HG03571 (cell line): Measurements from ENCODE around the gene C5AR2.
"Not testable (repeated sequence)": the region's sequence is repeated elsewhere in the genome, so short reads cannot be mapped to it uniquely, and the experiment has no call there.

Experiments used
- ATAC-seq: cut with Tn5 transposase; IDR thresholded peaks from one replicate; pipeline ENCODE4 v1.9.1; 2021; ENCODE audit not compliant: unreplicated experiment

Gene C5AR2

DNA sequence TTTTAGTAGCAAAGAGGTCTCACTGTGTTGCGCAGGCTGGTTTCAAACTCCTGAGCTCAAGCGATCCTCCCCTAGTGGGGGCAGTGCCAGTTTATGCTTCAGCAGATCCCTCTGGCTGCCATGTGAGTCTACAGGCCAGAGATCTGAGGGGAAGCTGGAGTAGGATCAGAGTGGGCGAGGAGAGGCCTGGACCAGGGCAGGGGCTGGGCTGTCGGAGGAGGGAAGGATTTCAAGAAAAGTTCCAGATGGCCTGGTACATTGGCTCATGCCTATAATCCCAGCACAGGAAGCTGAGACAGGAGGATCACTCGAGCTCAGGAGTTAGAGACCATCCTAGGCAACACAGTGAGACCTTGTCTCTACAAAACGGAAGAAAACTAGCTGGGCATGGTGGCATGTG is 27.0 kb downstream of the C5AR2 start:
- no peak for ATAC-seq

DNA sequence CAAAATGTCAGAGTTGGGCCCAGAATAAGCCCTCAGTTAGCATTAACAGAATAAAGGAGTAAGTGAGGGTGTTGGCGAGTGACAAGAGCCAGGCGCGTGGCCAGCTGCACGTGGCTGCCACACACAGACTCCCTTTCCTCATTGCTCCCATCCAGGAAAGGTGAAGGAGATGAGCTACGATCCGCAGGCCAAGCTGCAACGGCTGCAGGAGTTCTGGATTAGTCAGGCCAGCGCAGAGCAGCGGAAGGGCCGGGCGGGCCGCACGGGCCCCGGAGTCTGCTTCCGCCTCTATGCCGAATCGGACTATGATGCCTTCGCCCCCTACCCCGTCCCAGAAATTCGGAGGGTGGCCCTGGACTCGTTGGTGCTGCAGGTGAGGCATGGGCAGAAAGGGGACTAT is 30.3 kb downstream of the C5AR2 start:
- ATAC-seq: no peak

DNA sequence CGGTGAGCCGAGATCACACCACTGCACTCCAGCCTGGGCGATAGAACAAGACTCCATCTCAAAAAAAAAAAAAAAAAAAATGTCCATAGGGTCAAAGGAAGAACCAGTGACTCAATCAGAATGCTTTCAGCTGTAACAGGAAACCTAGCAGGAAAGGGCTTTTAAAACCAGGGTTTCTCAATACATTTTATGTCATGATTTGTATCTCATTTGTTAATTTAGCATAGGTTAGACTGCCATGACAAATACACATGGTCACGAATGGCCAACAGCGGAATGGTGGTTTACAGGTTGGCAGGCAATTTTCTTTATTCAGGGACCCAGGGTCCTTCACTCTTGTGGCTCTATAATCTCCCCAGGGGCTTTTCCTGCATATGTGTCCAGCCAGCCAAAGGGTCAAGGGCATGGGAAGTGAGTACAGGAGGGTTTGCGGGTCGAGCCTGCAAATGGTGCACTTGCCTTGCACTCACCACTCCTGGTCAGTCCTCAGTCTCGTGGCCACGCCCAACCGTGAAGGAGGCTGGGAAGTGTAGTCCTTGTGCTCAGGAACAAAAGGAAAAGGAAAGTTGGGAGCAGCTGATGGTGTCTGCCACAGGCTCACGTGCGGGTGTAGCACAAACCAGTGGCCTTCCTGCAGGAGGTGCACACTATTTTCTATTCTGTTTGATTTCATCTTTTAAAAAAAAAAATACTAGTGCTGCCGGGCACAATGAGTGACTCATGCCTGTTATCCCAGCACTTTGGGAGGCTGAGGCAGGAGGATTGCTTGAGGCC is 32.0 kb downstream of the C5AR2 start:
- no peak for ATAC-seq

DNA sequence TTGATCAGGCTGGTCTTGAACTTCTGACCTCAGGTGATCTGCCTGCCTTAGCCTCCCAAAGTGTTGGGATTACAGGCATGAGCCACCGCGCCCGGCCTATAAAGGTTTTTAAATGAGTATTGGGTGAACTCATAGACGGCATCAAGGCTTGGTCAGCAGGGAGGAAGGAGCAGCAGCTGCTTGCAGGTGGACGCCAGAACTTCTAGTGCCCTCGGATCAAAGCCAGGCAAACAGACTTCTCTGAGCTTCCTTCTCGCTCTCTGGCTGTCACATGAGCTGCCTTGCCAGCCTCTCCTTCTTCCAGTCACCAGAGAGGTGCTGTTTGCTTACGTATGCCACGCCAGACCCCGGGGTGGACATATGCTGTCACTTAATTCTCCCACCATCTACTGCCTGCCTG is 33.5 kb downstream of the C5AR2 start:
- not testable (repeated sequence) for ATAC-seq

DNA sequence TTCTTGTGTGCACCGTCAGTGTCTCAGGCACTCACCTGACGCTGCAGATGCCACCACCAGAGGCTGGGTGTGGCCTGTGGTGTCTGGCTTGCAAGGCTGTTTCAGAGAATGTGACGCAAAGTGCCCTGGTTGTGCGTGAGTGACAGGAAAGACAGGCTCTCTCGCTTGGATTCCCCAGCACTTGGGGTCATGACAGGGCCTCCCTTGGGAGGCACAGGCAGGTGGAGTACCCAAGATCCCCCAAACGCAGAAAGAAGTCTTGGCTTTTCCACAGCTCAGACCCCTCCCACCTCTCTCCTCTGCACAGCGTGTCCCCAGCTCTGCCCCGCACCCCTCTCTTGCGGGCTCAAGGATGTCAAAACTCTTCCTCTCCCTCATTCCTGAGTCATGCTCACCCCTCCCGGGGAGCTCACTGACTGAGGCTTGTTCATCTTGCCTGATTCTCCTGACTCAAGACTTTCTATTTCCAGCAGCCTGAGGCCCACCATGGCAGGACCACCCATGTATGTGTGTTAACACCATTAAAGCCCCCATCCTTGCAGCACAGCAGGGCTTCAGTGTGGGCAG is 38.2 kb downstream of the C5AR2 start:
- ATAC-seq: no peak

DNA sequence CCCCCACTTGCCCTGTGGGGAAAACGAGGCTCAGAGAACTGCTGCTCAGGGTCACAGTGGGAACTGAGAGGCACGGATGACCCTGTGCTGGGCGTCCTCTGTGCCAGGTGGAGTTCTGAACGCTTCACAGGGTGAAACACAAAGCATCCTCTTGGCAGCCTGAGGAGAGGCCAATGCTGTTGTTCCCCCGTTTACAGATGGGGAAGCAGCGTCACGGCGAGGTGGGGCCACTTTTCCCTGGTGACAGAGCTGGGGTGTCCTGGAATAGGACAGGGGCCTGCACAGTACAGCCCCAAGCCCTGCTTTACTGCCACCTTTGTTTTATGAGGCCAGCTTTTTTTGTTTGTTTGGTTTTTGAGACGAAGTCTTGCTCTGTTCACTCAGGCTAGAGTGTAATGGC is 39.3 kb downstream of the C5AR2 start:
- no peak for ATAC-seq

DNA sequence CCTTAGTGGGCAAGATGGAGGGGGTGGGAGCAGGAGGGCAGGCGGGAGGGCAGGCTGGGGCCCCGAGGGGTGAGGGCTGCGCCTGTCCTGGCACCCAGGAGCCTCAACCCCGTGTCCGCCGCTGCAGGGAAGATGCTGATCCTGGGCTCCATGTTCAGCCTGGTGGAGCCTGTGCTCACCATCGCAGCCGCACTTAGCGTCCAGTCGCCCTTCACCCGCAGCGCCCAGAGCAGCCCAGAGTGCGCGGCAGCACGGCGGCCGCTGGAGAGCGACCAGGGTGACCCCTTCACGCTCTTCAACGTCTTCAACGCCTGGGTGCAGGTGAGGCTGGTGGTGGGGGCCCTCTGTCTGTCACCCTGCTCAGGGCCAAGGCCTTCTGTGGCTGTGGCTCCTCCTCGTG is 40.6 kb downstream of the C5AR2 start:
- no peak for ATAC-seq

DNA sequence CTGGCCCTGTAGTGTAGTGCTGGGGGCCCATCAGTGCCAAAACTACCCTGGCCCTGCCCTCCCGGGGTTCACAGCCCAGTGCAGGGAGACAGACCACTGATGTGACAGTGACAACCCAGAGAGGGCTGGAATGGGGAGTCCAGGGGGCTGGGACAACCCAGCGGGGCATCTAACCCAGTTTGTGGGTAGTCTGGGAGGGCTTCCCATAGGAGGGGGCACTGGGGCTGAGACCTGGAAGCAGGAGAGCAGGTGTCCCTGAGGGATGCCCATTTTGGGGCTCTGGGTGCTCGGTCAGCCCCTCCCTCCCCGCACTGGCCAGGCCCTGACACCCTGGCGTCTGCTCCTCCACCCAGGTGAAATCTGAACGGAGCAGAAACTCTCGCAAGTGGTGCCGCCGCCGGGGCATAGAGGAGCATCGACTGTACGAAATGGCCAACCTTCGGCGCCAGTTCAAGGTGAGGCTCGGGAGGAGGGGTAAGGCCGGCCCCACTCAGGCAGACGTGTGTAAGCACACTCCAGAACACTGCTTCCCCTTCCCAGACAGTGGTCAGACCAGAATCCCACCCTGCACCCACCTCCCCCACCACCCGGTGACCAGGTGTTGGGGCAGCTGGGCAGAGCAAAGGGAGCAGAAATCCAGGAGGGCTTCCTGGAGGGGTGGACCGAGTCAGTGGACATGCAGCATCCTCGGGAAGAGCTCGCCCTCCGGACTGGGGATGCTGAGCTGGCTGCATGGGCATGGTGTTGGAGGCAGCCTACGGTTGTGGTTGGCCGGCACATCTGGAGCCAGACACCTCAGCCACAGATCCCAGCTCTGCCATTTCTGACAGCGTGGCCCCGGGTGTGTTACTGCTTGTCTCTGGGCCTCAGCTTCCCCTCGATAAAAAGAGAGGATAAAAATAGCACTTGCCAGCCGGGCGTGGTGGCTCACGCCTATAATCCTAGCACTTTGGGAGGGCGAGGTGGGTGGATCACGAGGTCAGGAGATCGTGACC is 41.6 kb downstream of the C5AR2 start:
- ATAC-seq: no peak

DNA sequence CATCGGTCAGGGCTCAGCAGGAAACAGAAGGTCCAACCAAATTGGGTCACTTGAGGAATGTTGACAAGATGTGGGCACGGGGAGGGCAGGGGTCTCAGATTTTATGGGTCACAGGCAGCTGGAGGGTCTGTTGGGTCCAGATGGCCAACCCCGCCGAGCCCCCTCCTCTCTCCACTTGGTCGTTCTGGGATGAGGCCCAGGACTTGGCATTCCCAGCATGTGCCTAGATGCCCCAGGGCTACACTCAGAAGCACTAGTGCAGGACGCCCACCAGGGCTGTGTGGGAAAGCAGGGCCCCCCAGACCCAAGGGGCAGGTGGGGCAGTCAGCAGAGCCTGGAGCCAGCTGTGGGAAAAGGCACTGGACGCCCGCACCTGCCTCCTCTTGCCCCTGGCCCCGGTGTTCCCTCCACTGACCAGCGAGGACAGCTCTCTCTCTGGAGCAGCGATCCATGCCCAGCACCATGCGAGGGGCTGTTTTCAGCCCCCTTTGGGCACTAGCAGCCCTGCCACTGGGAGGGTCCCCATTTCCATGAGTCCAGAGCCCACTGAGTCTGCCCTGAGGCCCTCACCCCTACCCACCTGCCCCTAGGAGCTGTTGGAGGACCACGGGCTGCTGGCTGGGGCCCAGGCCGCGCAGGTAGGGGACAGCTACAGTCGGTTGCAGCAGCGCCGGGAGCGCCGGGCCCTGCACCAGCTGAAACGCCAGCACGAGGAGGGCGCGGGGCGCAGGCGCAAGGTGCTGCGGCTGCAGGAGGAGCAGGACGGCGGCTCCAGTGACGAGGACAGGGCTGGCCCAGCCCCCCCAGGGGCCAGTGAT is 43.1 kb downstream of the C5AR2 start:
- no peak for ATAC-seq

DNA sequence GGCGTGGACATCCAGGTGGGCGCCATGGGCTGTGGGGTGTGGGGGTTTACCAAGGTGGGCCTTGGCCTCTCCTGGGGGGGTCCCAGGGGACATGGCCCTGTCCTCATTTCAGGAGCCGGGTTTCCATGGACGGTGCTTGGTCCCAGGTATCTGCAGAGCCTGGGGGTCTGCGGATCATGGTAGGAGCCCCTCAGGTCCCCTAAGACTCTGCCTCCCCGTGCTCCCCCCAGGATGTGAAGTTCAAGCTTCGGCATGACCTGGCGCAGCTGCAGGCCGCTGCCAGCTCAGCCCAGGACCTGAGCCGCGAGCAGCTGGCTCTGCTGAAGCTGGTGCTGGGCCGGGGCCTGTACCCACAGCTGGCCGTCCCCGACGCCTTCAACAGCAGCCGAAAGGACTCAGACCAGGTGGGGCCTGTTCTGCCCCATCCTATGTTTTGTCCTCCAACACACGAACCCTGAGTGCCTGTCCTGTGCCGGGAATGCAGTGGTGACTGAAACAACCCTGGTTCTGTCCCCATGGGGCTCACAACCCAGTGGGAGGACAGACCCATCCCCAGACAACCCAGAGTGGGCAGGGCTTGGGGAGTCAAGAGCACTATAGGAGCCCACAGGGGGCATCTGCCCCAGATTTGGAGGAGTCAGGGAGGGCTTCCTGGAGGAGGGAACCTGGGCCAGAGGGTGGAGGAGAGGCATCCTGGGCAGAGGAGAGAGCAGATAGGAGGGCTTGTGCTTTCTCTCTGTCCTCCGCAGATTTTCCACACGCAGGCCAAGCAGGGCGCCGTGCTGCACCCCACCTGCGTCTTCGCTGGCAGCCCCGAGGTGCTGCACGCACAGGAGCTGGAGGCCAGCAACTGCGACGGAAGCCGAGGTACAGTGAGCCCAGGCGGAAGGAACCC is 44.0 kb downstream of the C5AR2 start:
- no peak for ATAC-seq

DNA sequence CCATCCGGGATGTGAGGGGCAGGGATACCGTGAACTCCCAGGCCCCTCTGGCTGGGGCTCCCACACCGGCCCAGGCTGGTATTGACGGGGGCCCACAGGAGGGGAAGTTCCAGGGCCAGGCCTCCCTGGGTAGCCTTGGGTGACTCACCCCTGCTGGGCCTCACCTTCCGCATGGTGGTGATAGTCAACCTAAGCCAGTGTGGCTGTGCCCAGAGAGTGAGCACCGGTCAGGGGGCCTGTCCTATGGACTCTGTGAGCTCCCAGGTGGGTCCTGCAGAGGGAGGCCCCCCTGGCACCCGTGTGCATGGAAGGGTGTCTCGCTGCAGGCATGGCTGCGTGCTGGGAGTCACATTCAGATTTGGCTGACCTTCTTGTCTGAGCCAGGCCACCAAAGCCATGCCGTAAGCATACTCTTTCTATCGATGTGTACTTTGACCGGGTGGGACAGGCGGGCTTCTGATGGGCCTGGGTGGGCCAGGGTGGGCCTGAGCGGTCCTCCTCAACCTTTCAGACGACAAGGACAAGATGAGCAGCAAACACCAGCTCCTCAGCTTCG is 44.7 kb downstream of the C5AR2 start:
- no peak for ATAC-seq

DNA sequence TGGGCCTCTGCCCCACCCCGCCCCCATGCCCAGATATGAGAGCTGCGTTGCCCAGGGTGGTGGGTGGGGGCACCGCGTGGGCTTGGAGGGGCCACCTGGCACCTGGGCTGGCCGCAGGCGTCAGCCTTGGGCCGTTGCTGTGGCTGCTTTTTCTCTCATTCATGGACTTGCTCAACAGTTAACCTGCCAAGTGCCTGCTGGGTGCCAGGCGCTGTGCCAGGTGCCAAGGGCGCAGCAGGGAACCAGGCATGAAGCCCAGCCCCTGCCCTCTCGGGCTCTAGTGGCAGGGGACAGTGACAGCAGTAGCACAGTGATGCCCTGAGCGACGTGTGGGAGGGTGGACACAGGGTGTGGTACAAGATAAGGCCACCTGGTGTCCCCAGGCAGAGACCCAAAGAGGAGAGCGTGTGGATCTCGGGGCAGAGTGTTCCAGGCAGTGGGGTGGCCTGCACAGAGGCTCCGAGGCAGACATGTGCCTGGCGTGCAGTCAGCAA is 45.3 kb downstream of the C5AR2 start:
- no peak for ATAC-seq

DNA sequence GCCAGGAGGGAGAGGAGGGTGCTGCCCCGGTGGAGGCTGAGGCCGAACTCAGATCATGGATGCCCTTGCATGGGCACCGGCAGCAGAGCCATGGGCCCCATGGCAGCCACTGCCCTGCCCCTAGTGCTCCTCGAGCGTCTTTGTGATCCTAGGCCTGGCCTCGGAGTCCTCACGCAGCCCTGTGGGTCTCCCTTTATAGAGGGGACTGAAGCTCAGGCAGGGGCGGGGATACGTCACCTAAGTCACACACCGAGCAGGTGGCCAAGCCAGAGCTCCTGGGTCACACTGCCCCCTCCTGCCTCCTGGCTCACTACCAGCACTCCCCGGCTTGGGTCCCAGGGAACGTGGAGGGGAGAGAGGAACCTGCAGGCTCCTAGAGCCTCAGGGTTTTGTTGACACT is 45.8 kb downstream of the C5AR2 start:
- no peak for ATAC-seq

DNA sequence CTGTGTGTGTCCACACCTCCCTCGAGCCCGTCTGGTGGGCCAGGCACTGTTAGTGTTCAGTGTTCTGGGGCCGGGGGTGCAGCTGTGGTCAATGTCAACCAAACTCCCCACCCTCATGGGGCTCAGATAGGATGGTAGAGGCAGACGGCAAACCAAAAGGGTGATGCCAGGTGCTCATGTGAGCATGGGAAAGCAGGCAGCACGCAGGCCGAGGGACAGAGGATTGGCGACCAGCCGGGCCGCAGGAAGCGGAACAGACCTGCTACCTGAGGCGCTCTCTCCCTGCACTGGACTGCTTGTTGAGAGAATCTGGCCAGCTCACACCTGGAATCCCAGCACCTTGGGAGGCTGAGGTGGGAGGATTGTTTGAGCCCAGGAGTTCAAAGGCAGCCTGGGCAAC is 46.3 kb downstream of the C5AR2 start:
- no peak for ATAC-seq

DNA sequence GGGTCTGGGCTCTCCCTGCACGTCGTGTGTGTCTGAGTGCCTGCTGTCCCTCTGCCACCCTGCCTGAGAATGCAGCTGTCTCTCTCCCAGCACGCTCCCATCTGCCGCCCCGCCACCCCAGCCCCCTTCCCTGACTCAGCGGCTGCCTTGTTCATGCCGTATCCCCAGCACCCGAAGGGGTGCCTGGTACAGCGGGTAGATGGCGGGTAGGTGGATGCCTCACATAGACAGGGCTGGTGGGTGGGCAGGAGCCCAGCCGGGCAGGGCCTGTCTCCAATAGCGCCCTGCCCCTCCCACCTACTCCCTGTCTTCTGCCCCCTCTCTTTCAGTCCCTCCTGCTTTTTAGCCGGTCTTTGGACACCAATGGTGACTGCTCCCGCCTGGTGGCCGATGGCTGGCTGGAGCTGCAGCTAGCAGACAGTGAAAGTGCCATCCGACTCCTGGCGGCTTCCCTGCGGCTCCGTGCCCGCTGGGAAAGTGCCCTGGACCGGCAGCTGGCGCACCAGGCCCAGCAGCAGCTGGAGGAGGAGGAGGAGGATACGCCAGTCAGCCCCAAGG is 47.5 kb downstream of the C5AR2 start:
- ATAC-seq: no peak

DNA sequence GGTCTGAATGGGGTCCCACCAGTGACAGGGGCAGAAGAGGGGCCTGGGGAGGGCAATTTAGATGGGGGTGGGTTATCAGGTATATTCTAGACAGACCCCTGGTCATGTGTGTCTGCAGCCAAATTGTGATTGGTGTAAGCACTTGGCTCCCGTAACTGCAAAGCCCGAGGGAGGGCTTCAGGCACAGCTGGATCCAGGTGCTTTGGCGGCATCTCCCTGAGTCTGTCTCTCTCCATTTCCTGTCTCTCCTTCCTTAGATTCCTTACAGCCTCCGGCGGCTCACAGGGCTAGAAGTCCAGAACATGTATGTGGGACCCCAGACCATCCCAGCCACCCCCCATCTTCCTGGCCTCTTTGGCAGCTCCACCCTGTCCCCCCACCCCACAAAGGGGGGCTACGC is 48.6 kb downstream of the C5AR2 start:
- no peak for ATAC-seq

DNA sequence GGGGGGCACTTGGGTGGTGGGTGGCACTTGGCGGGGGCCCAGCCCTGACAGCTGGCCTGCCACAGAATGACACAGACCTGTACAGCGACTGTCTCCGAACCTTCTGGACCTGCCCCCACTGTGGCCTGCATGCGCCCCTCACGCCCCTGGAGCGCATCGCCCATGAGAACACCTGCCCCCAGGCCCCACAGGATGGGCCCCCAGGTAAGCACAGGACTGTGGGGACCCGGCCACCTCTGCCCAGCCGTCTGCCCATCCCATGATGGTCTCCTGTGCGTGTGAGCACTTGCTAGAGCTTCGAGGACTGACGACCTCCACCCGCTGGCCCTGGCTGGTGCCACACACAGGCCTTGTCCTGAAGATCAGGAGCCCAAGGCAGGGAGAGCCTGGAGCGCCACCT is 49.1 kb downstream of the C5AR2 start:
- no peak for ATAC-seq

DNA sequence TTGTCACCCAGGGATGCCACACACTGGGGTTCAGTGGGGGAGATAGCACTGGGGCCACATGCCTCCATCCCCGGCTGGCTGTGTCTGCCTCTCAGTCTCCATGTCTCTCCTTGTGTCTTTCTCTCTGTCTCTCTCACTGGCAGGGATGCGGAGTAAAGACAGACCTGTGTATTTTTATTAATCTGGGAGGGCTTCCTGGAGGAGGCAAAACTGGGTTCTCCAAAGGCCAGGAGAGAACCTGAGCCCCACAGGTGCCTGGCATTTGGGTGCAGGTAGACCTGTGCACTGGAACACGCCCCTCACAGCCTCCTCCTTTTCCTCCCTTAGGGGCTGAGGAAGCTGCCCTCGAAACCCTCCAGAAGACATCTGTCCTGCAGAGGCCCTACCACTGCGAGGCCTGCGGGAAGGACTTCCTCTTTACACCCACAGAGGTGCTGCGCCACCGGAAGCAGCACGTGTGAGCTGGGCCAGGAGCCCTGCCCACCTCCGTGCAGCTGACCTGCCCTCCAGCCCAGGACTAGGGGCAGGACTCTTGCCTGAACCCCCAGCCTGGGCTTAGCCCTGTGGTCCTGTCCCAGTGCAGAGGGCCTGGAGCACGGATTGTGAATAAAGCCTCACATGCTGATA is 49.8 kb downstream of the C5AR2 start:
- ATAC-seq: no peak

DNA sequence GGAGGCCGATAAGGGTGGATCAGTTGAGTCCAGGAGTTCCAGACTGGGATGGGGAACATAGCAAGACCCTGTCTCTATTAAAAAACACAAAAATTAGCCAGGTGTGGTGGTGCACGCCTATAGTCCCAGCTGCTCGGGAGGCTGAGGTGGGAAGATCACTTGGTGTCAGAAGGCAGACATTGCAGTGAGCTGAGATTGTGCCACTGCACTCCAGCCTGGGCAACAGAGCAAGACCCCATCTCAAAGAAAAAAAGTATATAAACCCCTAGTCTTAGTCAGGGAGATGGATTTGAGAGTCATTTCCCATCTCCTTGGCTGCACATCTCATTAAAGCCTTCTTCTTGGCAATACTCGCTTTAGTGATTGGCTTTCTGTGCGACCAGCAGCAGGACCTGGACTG is 51.9 kb downstream of the C5AR2 start:
- not testable (repeated sequence) for ATAC-seq
